ENCODE results near the gene POFUT1. TPM values are rescaled to one million over a fixed set of nuclear protein-coding genes. Genes with fewer than 3 reads are reported as not detected.

The POFUT1 gene
- polyA plus RNA-seq, 1 donor (not counting 4 experiments of a cell fraction or from before 2014, with no cell fraction given): 25.1 TPM

- Histone ChIP-seq H3K4me3 (ENCODE audit: control insufficient read depth in 2 of 3, extremely low read depth in 1 of 3, insufficient read depth in 2 of 3, low read depth in 1 of 3, low read length in 3 of 3) (no peak overlapping the region), H3K27me3 (ENCODE audit: control insufficient read depth, extremely low read depth, insufficient read depth, low read length) (no peaks in the 10 kb centered on the region), H3K27ac (ENCODE audit: control insufficient read depth, insufficient read depth, low read length) (no peak overlapping the region), H3K79me2 (ENCODE audit: control insufficient read depth, insufficient read depth, low read length) (no peaks in the 10 kb centered on the region), H2AFZ (ENCODE audit: control insufficient read depth, low read length) (no peak overlapping the region), H4K20me1 (ENCODE audit: control insufficient read depth, extremely low read depth, insufficient read depth, low read length) (no peaks in the 10 kb centered on the region), H3K4me2 (ENCODE audit: control insufficient read depth, extremely low read depth, insufficient read depth, low read depth, low read length) (no peak overlapping the region), H3K36me3 (ENCODE audit: control insufficient read depth in 2 of 2, extremely low read depth in 1 of 2, insufficient read depth in 2 of 2, low read length in 2 of 2) (peaks cover 34 to 46% of the 10 kb centered on the region in 2 experiments), H3K4me1 (ENCODE audit: control insufficient read depth, extremely low read depth, insufficient read depth, low read length) (no peaks in the 10 kb centered on the region), H3K9me3 (ENCODE audit: control insufficient read depth, low read depth, low read length) (no peaks in the 10 kb centered on the region), H3K9ac (ENCODE audit: control insufficient read depth, extremely low read depth, insufficient read depth, low read length) (no peak overlapping the region), H3K9me1 (ENCODE audit: control insufficient read depth, extremely low read depth, insufficient read depth, low read length) (no peaks in the 10 kb centered on the region)
- TF ChIP-seq CTCF (optimal IDR thresholded peaks at IDR 0.05 in 1 of 3, IDR thresholded peaks at IDR 0.05 in 1 of 3, conservative IDR thresholded peaks at IDR 0.05 in 1 of 3; ENCODE audit: extremely low read depth in 1 of 3, insufficient read depth in 2 of 3, low read length in 3 of 3) (no peak), EZH2 (IDR thresholded peaks at IDR 0.05; ENCODE audit: low read length) (no peak)
- FAIRE-seq (no peak), DNase-seq (ENCODE audit: low read depth, low spot score) (no peak)
- dilution Hi-C loops (cut with MboI; ENCODE audit: extremely low pct_ligation_motif_present, low sequenced_read_pairs): no loop called here
Measured at GRCh38 chr20:32229251-32229747, 21.6 kb downstream of the POFUT1 start.

DNA sequence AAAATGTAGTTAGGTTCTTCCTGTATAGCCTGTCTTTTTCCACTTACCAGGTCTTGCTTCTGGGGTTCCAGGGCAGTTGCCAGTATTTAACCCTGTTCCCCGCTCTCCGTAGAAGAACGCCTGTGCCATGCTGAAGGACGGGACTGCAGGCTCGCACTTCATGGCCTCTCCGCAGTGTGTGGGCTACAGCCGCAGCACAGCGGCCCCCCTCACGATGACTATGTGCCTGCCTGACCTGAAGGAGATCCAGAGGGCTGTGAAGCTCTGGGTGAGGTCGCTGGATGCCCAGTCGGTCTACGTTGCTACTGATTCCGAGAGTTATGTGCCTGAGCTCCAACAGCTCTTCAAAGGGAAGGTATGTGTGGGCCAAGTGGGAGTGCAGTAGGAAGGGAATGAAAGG is 23.0 kb downstream of the POFUT1 start:
- peaks cover 4% of the 10 kb centered on the region for H3K9me1 ChIP-seq (ENCODE audit: control insufficient read depth, extremely low read depth, insufficient read depth, low read length)
- no peak overlapping the region for H2AFZ ChIP-seq (ENCODE audit: control insufficient read depth, low read length)
- peaks cover 4% of the 10 kb centered on the region for H3K4me1 ChIP-seq (ENCODE audit: control insufficient read depth, extremely low read depth, insufficient read depth, low read length)
- peaks cover 37 to 50% of the 10 kb centered on the region in 2 experiments for H3K36me3 ChIP-seq (ENCODE audit: control insufficient read depth in 2 of 2, extremely low read depth in 1 of 2, insufficient read depth in 2 of 2, low read length in 2 of 2)
- H3K4me3 ChIP-seq (ENCODE audit: control insufficient read depth in 2 of 3, extremely low read depth in 1 of 3, insufficient read depth in 2 of 3, low read depth in 1 of 3, low read length in 3 of 3): no peak overlapping the region
- no peaks in the 10 kb centered on the region for H4K20me1 ChIP-seq (ENCODE audit: control insufficient read depth, extremely low read depth, insufficient read depth, low read length)
- H3K9me3 ChIP-seq (ENCODE audit: control insufficient read depth, low read depth, low read length): no peaks in the 10 kb centered on the region
- no peak for DNase-seq (ENCODE audit: low read depth, low spot score)
- FAIRE-seq: no peak
- H3K9ac ChIP-seq (ENCODE audit: control insufficient read depth, extremely low read depth, insufficient read depth, low read length): no peak overlapping the region
- no peak for TF ChIP-seq EZH2 (IDR thresholded peaks at IDR 0.05; ENCODE audit: low read length)
- no peak for TF ChIP-seq CTCF (optimal IDR thresholded peaks at IDR 0.05 in 1 of 3, IDR thresholded peaks at IDR 0.05 in 1 of 3, conservative IDR thresholded peaks at IDR 0.05 in 1 of 3; ENCODE audit: extremely low read depth in 1 of 3, insufficient read depth in 2 of 3, low read length in 3 of 3)
- H3K27ac ChIP-seq (ENCODE audit: control insufficient read depth, insufficient read depth, low read length): no peak overlapping the region
- no peaks in the 10 kb centered on the region for H3K27me3 ChIP-seq (ENCODE audit: control insufficient read depth, extremely low read depth, insufficient read depth, low read length)
- H3K79me2 ChIP-seq (ENCODE audit: control insufficient read depth, insufficient read depth, low read length): no peaks in the 10 kb centered on the region
- dilution Hi-C loops (cut with MboI; ENCODE audit: extremely low pct_ligation_motif_present, low sequenced_read_pairs): no loop called here
- no peak overlapping the region for H3K4me2 ChIP-seq (ENCODE audit: control insufficient read depth, extremely low read depth, insufficient read depth, low read depth, low read length)
